ENCODE results near the gene ASAH2.

Gene ASAH2

GRCh38 chr10:50210876-50211275 lies 40.4 kb downstream of the ASAH2 start:
- H3K4me3 ChIP-seq (ENCODE audit: low read depth, low read length): no peak overlapping the region

Data from iPS-11a (cell line).